Left hindlimb (tissue), 1 donor: ENCODE results near the gene SAPCD1.
"Not testable (repeated sequence)": the region's sequence is repeated elsewhere in the genome, so short reads cannot be mapped to it uniquely, and the experiment has no call there.

ENCODE experiments used
- DNase-seq: peaks from one replicate; pipeline ENCODE4 v3.0.0-alpha.2; 2018

SAPCD1 gene

DNA sequence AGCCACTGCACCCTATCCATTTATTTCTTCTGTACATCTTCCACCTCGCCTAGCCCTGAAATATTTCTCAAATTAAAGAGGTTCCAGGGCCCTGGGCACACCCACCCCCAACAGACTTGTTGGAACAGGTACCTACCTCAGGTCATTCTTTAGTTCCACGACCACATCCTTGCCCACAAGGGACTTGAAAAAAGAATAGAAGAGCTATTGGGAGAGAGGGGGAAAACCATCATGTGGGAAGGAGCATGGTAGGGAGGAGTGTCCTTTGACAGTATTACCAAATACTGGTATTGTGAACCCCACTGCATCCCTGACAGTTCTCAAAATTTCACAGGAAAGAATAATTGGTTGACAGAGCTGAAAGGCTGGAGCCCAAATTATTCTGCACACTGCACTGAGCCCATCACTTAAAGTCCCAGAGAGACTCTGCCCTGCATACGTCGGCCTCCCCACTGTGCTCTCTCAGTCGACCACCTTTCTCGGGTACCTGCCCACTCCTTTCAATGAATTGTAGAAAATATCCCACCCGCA is 43.5 kb downstream of the SAPCD1 start:
- no peak for DNase-seq

DNA sequence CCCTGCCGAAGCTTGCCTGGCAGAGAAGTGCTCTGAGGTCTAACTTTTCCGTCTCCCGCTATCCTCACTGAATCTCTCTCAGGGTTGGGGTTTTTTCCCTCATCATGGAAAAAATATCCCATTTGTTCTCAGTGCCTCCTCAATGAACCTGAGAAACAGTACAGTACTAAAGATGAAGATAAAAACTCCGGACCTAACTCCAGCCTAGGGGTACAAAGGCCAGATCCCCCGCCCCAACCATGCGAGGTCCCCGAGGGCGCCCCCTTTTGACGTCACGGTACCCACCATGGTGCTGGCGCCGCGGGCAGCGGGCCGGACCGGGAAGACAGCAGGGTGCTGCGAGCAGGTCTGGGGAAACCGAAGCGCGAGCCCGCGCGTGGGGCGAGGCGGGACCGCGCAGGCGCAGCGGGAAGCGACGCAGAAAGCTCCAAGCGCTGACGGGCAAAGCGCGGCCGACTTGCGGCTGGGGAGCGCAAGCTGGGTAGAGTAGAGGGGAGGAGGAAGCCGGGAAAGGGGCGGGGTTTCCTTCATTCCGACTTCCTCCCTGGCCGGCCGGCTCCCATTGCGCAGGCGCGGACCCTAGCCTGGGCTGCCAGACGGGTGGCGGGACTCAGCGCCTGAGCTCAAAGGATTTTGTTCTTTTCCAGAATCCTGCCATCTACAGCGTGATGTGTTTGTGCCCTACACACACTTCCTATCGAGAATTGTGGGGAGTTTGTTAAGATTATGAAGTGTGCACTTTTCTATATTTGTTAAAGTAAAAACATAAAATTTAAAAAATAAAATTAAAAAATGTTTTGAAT is 44.2 kb downstream of the SAPCD1 start, which contains the start of gene LSM2:
LSM2 (minus strand) TSS at position 497 of the 803 bp plus-strand sequence; CDS start at position 288, 209 bp downstream.
- DNase-seq, result peak; percentile 98

DNA sequence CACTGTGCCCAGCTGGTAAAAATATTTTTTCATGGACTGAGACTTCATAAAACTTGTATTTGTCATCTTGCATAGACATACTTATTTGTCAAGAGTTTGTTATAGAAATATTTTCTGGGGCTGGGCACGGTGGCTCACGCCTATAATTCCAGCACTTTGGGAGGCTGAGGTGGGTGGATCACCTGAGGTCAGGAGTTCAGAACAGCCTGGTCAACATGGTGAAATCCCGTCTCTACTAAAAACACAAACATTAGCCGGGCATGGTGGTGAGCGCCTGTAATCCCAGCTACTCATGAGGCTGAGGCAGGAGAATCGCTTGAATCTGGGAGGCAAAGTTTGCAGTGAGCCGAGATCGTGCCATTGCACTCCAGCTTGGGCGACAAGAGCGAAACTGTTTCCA is 46.1 kb downstream of the SAPCD1 start:
- not testable (repeated sequence) for DNase-seq

DNA sequence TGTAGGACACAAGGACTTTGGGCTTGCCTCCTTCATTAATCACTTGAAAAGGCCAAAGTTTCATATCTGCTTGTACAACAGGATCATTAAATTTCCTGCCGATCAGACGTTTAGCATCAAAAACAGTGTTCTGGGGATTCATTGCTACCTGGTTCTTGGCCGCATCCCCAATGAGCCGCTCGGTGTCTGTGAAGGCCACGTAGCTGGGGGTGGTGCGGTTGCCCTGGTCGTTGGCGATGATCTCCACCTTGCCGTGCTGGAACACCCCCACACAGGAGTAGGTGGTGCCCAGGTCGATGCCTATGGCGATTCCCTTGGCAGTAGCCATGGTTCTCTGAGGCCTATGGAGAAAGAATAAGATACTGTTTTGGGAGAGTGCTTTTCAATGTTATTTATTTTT is 49.2 kb downstream of the SAPCD1 start:
- DNase-seq, result no peak

DNA sequence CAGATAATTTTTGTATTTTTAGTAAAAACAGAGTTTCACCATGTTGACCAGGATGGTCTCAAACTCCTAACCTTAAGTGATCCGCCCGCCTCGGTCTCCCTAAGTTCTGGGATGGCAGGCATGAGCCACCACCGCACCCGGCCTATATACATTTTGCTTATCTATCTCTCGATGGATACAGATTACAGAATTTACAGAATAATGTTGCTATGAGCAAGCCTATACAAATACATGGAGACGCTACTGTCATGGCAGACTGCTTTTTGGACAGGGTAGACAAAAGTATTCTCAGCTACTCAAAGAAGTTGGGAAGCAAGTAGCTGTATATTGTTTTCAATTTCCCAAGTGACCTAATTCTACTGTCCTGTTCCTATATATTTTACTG is 51.0 kb downstream of the SAPCD1 start:
- DNase-seq, result peak; percentile 11
